GM18511 (cell line): Measurements from ENCODE around the gene THG1L.
"Not testable (repeated sequence)": the region's sequence is repeated elsewhere in the genome, so short reads cannot be mapped to it uniquely, and the experiment has no call there.

Experiments used
- ATAC-seq: cut with Tn5 transposase; IDR thresholded peaks from one replicate; pipeline ENCODE4 v1.9.1; 2021; ENCODE audit warnings: mild to moderate bottlenecking, moderate library complexity; ENCODE audit not compliant: unreplicated experiment

THG1L gene

GRCh38 chr5:157731272-157732129 lies at the start of gene THG1L:
THG1L (plus strand) TSS chr5:157731420; CDS start chr5:157731441, 21 bp downstream.
- ATAC-seq, result peak; percentile 96

- ATAC-seq, result no peak
Measured at GRCh38 chr5:157682257-157682656, 49.0 kb upstream of the THG1L start.

GRCh38 chr5:157686276-157687197 lies 44.7 kb upstream of the THG1L start:
- not testable (repeated sequence) for ATAC-seq

GRCh38 chr5:157687198-157687554 lies 44.0 kb upstream of the THG1L start:
- no peak for ATAC-seq

GRCh38 chr5:157689942-157690689 lies 41.1 kb upstream of the THG1L start:
- no peak for ATAC-seq

GRCh38 chr5:157690690-157691433 lies 40.4 kb upstream of the THG1L start:
- ATAC-seq, result no peak

GRCh38 chr5:157693816-157694215 lies 37.4 kb upstream of the THG1L start:
- ATAC-seq, result not testable (repeated sequence)

- not testable (repeated sequence) for ATAC-seq
Measured at GRCh38 chr5:157696154-157696553, 35.1 kb upstream of the THG1L start.

GRCh38 chr5:157698674-157699073 lies 32.5 kb upstream of the THG1L start:
- ATAC-seq, result not testable (repeated sequence)

- ATAC-seq, result no peak
Measured at GRCh38 chr5:157703736-157704135, 27.5 kb upstream of the THG1L start.

GRCh38 chr5:157708866-157709265 lies 22.4 kb upstream of the THG1L start:
- ATAC-seq, result no peak

- ATAC-seq, result no peak
Measured at GRCh38 chr5:157709346-157709745, 21.9 kb upstream of the THG1L start.

- ATAC-seq, result no peak
Measured at GRCh38 chr5:157710431-157710830, 20.8 kb upstream of the THG1L start.

- ATAC-seq, result no peak
Measured at GRCh38 chr5:157710882-157711281, 20.3 kb upstream of the THG1L start.

- ATAC-seq, result no peak
Measured at GRCh38 chr5:157713830-157714595, 17.2 kb upstream of the THG1L start.

GRCh38 chr5:157714596-157714864 lies 16.7 kb upstream of the THG1L start:
- no peak for ATAC-seq

- peak; percentile 65 for ATAC-seq
Measured at GRCh38 chr5:157718519-157718918, 12.7 kb upstream of the THG1L start.

- ATAC-seq, result no peak
Measured at GRCh38 chr5:157719245-157719644, 12.0 kb upstream of the THG1L start.

- ATAC-seq, result no peak
Measured at GRCh38 chr5:157721159-157721558, 10.1 kb upstream of the THG1L start.

- ATAC-seq, result not testable (repeated sequence)
Measured at GRCh38 chr5:157722895-157723294, 8.3 kb upstream of the THG1L start.
